ENCODE data around the gene CD300C.

GRCh38 chr17:74582633-74583032 is 36.7 kb upstream of the CD300C start:
- TF ChIP-seq CTCF (IDR thresholded peaks at IDR 0.05) (no peak), EZH2 (IDR thresholded peaks at IDR 0.05; ENCODE audit: borderline replicate concordance, insufficient read depth, low read depth, low read length, poor library complexity, severe bottlenecking) (no peak)

Data from B cell (primary cell).